Astrocyte (in vitro differentiated cells and primary cell): ENCODE results near the gene PAQR4. TPM values are rescaled to one million over a fixed set of nuclear protein-coding genes. Genes with fewer than 3 reads are reported as not detected.

Experiments
- DNase-seq: peaks from one replicate; pipeline ENCODE4 v3.0.0-alpha.2; 2010; ENCODE audit warnings: low read depth
- FAIRE-seq: peaks from 2 replicates; lab custom pipeline; 2011; peaks lifted over from hg19 to GRCh38; lab: Jason Lieb, UNC
- H2AFZ ChIP-seq: 2 replicates; pipeline ENCODE4 v1.6.0; 2012; ENCODE audit warnings: low read depth, low read length, inconsistent platforms
- H3K27ac ChIP-seq: 2 replicates; pipeline ENCODE4 v1.5.1; 2011; ENCODE audit warnings: low read depth, low read length, inconsistent platforms
- H3K27me3 ChIP-seq: 2 replicates; pipeline ENCODE4 v1.6.0; 2011; ENCODE audit warnings: low read length, inconsistent platforms; ENCODE audit not compliant: insufficient read depth
- H3K36me3 ChIP-seq: 2 replicates; pipeline ENCODE4 v1.5.1; 2011; ENCODE audit warnings: low read length, inconsistent platforms; ENCODE audit not compliant: insufficient read depth
- H3K4me1 ChIP-seq: 2 replicates; pipeline ENCODE4 v1.5.1; 2011; ENCODE audit warnings: low read length, inconsistent platforms; ENCODE audit not compliant: insufficient read depth
- H3K4me2 ChIP-seq: 2 replicates; pipeline ENCODE4 v1.6.0; 2012; ENCODE audit warnings: low read length, inconsistent platforms
- H3K4me3 ChIP-seq: 2 replicates; pipeline ENCODE4 v1.5.1; 2011; ENCODE audit warnings: low read depth, mild to moderate bottlenecking, low read length, inconsistent platforms; ENCODE audit not compliant: insufficient read depth
- H3K79me2 ChIP-seq: 2 replicates; pipeline ENCODE4 v1.6.0; 2012; ENCODE audit warnings: mild to moderate bottlenecking, low read length, inconsistent platforms; ENCODE audit not compliant: insufficient read depth
- H3K9ac ChIP-seq: 2 replicates; pipeline ENCODE4 v1.6.0; 2012; ENCODE audit warnings: mild to moderate bottlenecking, low read length, inconsistent platforms
- H3K9me3 ChIP-seq: 2 replicates; pipeline ENCODE4 v1.5.1; 2012; ENCODE audit warnings: low read depth, mild to moderate bottlenecking, low read length, inconsistent platforms; ENCODE audit not compliant: insufficient read depth
- H4K20me1 ChIP-seq: 2 replicates; pipeline ENCODE4 v1.6.0; 2012; ENCODE audit warnings: low read length, inconsistent platforms; ENCODE audit not compliant: insufficient read depth
- H3K27ac Mint-ChIP-seq: one replicate; pipeline ENCODE4 v1.8.0; 2021; ENCODE audit warnings: mild to moderate bottlenecking, mixed read lengths; ENCODE audit not compliant: unreplicated experiment
- H3K27me3 Mint-ChIP-seq: one replicate; pipeline ENCODE4 v1.8.0; 2021; ENCODE audit warnings: low read depth, mixed read lengths; ENCODE audit not compliant: unreplicated experiment
- H3K36me3 Mint-ChIP-seq: one replicate; pipeline ENCODE4 v1.8.0; 2021; ENCODE audit warnings: low read depth, mixed read lengths; ENCODE audit not compliant: unreplicated experiment
- H3K4me1 Mint-ChIP-seq: one replicate; pipeline ENCODE4 v1.8.0; 2021; ENCODE audit warnings: low read depth, mixed read lengths; ENCODE audit not compliant: unreplicated experiment
- H3K4me3 Mint-ChIP-seq: one replicate; pipeline ENCODE4 v1.8.0; 2021; ENCODE audit warnings: mild to moderate bottlenecking, moderate library complexity, mixed read lengths; ENCODE audit not compliant: unreplicated experiment
- H3K9me3 Mint-ChIP-seq: one replicate; pipeline ENCODE4 v1.8.0; 2021; ENCODE audit warnings: mild to moderate bottlenecking, mixed read lengths; ENCODE audit not compliant: unreplicated experiment
- EZH2 ChIP-seq: IDR thresholded peaks from 2 replicates; pipeline ENCODE4 v1.6.1; 2012; ENCODE audit warnings: mild to moderate bottlenecking, low read length, inconsistent platforms; ENCODE audit not compliant: insufficient read depth
- total RNA-seq: library from RNA; stranded (reverse); gene quantifications from 2 replicates; pipeline ENCODE4 v1.2.1, GENCODE V29; 2021
- TF ChIP-seq, protein P1 (sequence below): IDR thresholded peaks from 2 replicates; pipeline ENCODE4 v1.5.1; 2011; ENCODE audit warnings: low read depth, mild to moderate bottlenecking, inconsistent platforms, low read length, moderate library complexity; ENCODE audit not compliant: insufficient read depth

The PAQR4 gene
- total RNA-seq, 1 donor from 2014 or later: 4.8 TPM

DNA sequence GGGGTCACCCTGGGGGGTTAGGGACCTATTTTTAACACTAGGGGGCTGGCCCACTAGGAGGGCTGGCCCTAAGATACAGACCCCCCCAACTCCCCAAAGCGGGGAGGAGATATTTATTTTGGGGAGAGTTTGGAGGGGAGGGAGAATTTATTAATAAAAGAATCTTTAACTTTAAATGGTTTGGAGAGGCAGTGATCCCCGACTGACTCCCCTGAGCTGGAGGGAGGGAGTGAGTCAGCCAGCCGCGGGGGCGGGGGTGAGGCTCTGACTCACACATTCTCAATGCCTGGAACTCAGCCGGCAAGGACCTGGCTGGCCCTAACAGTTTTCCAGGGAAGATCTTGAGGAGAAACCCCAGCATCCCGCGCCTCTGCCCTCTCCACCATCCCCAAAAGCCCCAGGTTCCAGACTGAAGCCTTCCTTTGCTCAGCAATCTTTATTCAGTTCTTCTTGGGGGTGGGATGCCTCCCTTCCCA, 53.1 kb downstream of the PAQR4 start:
- no peaks in the 10 kb centered on the region for H3K27me3 ChIP-seq
- TF ChIP-seq, protein P1, sequence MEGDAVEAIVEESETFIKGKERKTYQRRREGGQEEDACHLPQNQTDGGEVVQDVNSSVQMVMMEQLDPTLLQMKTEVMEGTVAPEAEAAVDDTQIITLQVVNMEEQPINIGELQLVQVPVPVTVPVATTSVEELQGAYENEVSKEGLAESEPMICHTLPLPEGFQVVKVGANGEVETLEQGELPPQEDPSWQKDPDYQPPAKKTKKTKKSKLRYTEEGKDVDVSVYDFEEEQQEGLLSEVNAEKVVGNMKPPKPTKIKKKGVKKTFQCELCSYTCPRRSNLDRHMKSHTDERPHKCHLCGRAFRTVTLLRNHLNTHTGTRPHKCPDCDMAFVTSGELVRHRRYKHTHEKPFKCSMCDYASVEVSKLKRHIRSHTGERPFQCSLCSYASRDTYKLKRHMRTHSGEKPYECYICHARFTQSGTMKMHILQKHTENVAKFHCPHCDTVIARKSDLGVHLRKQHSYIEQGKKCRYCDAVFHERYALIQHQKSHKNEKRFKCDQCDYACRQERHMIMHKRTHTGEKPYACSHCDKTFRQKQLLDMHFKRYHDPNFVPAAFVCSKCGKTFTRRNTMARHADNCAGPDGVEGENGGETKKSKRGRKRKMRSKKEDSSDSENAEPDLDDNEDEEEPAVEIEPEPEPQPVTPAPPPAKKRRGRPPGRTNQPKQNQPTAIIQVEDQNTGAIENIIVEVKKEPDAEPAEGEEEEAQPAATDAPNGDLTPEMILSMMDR: no peak
- no peak for TF ChIP-seq EZH2
- H3K4me2 ChIP-seq: peak overlapping the region; percentile 88
- no peak overlapping the region for H2AFZ ChIP-seq
- H3K4me1 ChIP-seq: peaks cover 29% of the 10 kb centered on the region
- H3K9ac ChIP-seq: peak overlapping the region; percentile 99
- no peaks in the 10 kb centered on the region for H3K36me3 ChIP-seq
- FAIRE-seq (peak; percentile 50), DNase-seq (peak; percentile 92)
- Mint-ChIP-seq H3K27me3 (no peaks in the 10 kb centered on the region), H3K36me3 (peaks cover 6% of the 10 kb centered on the region), H3K27ac (peak overlapping the region; percentile 100), H3K4me1 (peaks cover 10% of the 10 kb centered on the region), H3K9me3 (no peaks in the 10 kb centered on the region), H3K4me3 (peak overlapping the region; percentile 93)
- peaks cover 23% of the 10 kb centered on the region for H4K20me1 ChIP-seq
- peaks cover 5% of the 10 kb centered on the region for H3K79me2 ChIP-seq
- H3K9me3 ChIP-seq: no peaks in the 10 kb centered on the region
- H3K4me3 ChIP-seq: peak overlapping the region; percentile 94
- peak overlapping the region; percentile 100 for H3K27ac ChIP-seq

DNA sequence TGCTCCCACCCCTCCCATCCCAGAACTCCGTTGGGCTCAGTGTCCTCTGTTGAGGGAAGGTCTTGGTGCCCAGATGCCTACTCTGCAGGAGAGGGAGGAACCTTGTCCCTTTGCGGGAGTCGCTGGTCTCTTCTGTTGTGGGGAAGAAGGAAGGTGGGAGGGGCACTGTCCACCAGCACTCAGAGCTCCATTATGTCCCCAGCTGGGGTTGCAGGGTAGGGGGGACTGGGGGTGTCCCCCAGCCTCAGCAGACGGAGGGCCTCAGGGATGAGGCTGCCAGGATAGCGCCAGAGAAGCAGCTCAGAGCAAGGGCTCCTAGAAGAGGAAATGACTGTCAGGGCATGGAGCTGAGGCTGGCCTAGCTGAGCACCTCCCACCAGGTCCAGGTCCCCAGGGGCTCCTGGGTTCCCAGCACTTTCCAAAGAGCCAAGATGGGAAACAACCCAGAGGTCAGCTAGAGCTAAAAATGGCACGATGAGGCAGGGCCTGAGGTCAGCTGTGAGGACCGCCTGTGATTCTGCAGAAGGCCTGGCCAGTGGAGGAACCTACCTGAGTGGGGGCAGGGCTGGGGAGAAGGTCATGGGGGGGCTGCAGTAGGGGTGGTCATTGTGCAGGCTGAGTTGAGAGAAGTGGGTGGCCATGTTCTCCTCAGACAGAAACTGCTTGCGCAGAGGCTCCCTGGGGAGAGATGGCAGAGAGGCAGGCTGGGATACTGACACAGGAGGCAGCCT, 53.7 kb downstream of the PAQR4 start:
- peaks cover 5% of the 10 kb centered on the region for H3K79me2 ChIP-seq
- H3K9ac ChIP-seq: peak overlapping the region; percentile 99
- TF ChIP-seq, protein P1: no peak
- TF ChIP-seq EZH2: no peak
- peaks cover 10% of the 10 kb centered on the region for H3K4me1 Mint-ChIP-seq
- H3K27ac ChIP-seq: peak overlapping the region; percentile 100
- H2AFZ ChIP-seq: no peak overlapping the region
- peak overlapping the region; percentile 63 for H3K4me3 ChIP-seq
- H4K20me1 ChIP-seq: peaks cover 25% of the 10 kb centered on the region
- H3K4me1 ChIP-seq: peaks cover 28% of the 10 kb centered on the region
- H3K9me3 ChIP-seq: no peaks in the 10 kb centered on the region
- DNase-seq (no peak), FAIRE-seq (no peak)
- peak overlapping the region; percentile 93 for H3K4me3 Mint-ChIP-seq
- peaks cover 6% of the 10 kb centered on the region for H3K36me3 Mint-ChIP-seq
- no peaks in the 10 kb centered on the region for H3K27me3 ChIP-seq
- no peaks in the 10 kb centered on the region for H3K36me3 ChIP-seq
- peak overlapping the region; percentile 100 for H3K27ac Mint-ChIP-seq
- H3K4me2 ChIP-seq: peak overlapping the region; percentile 88
- H3K9me3 Mint-ChIP-seq: no peaks in the 10 kb centered on the region
- H3K27me3 Mint-ChIP-seq: no peaks in the 10 kb centered on the region

Other genes with a start within 250 kb of the PAQR4 start
- gene PRSS27, start 249.1 kb upstream of the PAQR4 start, total RNA-seq: 2.3 and 3.0 TPM in 2 replicates
- gene SRRM2, start 216.7 kb upstream of the PAQR4 start, total RNA-seq: 387 and 409 TPM in 2 replicates
- 323 TPM in 2 replicates for gene ELOB, start 192.1 kb upstream of the PAQR4 start, total RNA-seq
- not detected in 2 replicates for gene PRSS33, start 181.8 kb upstream of the PAQR4 start, total RNA-seq
- not detected in 2 replicates for gene PRSS41, start 170.9 kb upstream of the PAQR4 start, total RNA-seq
- not detected in 2 replicates for gene PRSS21, start 152.1 kb upstream of the PAQR4 start, total RNA-seq
- gene ZG16B, start 139.0 kb upstream of the PAQR4 start, total RNA-seq: not detected in 2 replicates
- 0.58 and 1.5 TPM in 2 replicates for gene PRSS22, start 111.2 kb upstream of the PAQR4 start, total RNA-seq
- gene FLYWCH2, start 86.1 kb upstream of the PAQR4 start, total RNA-seq: 36.5 and 40.7 TPM in 2 replicates
- gene FLYWCH1, start 57.4 kb upstream of the PAQR4 start, total RNA-seq: 53.4 and 58.9 TPM in 2 replicates
- 7.5 and 8.0 TPM in 2 replicates for gene KREMEN2, start 5.1 kb upstream of the PAQR4 start, total RNA-seq
- 3.9 TPM in 2 replicates for gene PKMYT1, start 11.1 kb downstream of the PAQR4 start, total RNA-seq
- gene CLDN9, start 43.6 kb downstream of the PAQR4 start, total RNA-seq: 0.14 and 0.48 TPM in 2 replicates
- 449 and 584 TPM in 2 replicates for gene CLDN6, start 48.8 kb downstream of the PAQR4 start, total RNA-seq
- gene TNFRSF12A, start 51.0 kb downstream of the PAQR4 start, total RNA-seq: 262 and 275 TPM in 2 replicates
- gene HCFC1R1, start 54.6 kb downstream of the PAQR4 start, total RNA-seq: 47.0 and 71.6 TPM in 2 replicates
- gene THOC6, start 54.7 kb downstream of the PAQR4 start, total RNA-seq: 17.4 and 22.3 TPM in 2 replicates
- gene BICDL2, start 67.6 kb downstream of the PAQR4 start, total RNA-seq: 0.16 TPM in 1 of 2 replicates, not detected in the other
- 0.89 and 1.3 TPM in 2 replicates for gene MMP25, start 77.2 kb downstream of the PAQR4 start, total RNA-seq
- 27.8 and 43.8 TPM in 2 replicates for gene IL32, start 96.3 kb downstream of the PAQR4 start, total RNA-seq
- gene ZSCAN10, start 129.9 kb downstream of the PAQR4 start, total RNA-seq: 0.22 and 0.25 TPM in 2 replicates
- gene ZNF205, start 143.2 kb downstream of the PAQR4 start, total RNA-seq: 13.2 and 15.4 TPM in 2 replicates
- gene ZNF213, start 165.7 kb downstream of the PAQR4 start, total RNA-seq: 11.3 and 12.0 TPM in 2 replicates
- gene OR1F1, start 218.9 kb downstream of the PAQR4 start, total RNA-seq: 0.32 TPM in 1 of 2 replicates, not detected in the other